Panc1 (cell line): Measurements from ENCODE around the gene PDE10A. TPM values are rescaled to one million over a fixed set of nuclear protein-coding genes. Genes with fewer than 3 reads are reported as not detected.

Source experiments
- ATAC-seq: fragments of 200-7000 bp; cut with Tn5 transposase; 2 replicates; pipeline ENCODE4 v1.9.1; 2020; ENCODE audit warnings: mild to moderate bottlenecking, moderate library complexity
- BruUV-seq: library from RNA; stranded (reverse); fragments of 400-500 nt; replicated peaks from 2 replicates; lab custom pipeline; 2021; lab: Mats Ljungman, UMichigan
- CTCF ChIA-PET: fragments of 300-600 bp; sonication (Branson Sonifier 250); formaldehyde crosslinking; loops from one replicate; lab custom pipeline; 2022; ENCODE audit warnings: antibody characterized with exemption; lab: Charles Lee
- POLR2A ChIA-PET: fragments of 300-600 bp; sonication (Branson Sonifier 250); formaldehyde crosslinking; loops from one replicate; lab custom pipeline; 2022; ENCODE audit warnings: antibody characterized with exemption; lab: Charles Lee
- DNase-seq: peaks from one replicate; pipeline ENCODE4 v3.0.0-alpha.2; 2010; ENCODE audit warnings: low read depth, low spot score
- H3K27ac ChIP-seq: 2 replicates; pipeline ENCODE4 v1.5.1; 2011; ENCODE audit warnings: mild to moderate bottlenecking, low read length, inconsistent platforms
- H3K27me3 ChIP-seq: fragments of 200-500 bp; sonication (Bioruptor generic); 2 replicates; pipeline ENCODE4 v1.6.0; 2014; ENCODE audit warnings: low read length, inconsistent platforms; ENCODE audit not compliant: control insufficient read depth, insufficient read depth
- H3K36me3 ChIP-seq: fragments of 200-500 bp; sonication (Bioruptor generic); 2 replicates; pipeline ENCODE4 v1.5.1; 2014; ENCODE audit warnings: inconsistent platforms, mild to moderate bottlenecking, low read length, moderate library complexity; ENCODE audit not compliant: control insufficient read depth, insufficient read depth
- H3K4me1 ChIP-seq: 2 replicates; pipeline ENCODE4 v1.5.1; 2011; ENCODE audit warnings: inconsistent platforms, mild to moderate bottlenecking, low read length, moderate library complexity; ENCODE audit not compliant: control insufficient read depth, insufficient read depth
- H3K4me3 ChIP-seq, 2 experiments: 2 replicates each; pipeline ENCODE4 v1.5.1; 2011 to 2012; ENCODE audit warnings: low read depth in 2 of 2, low read length in 2 of 2, mild to moderate bottlenecking in 2 of 2, inconsistent platforms in 1 of 2, moderate library complexity in 1 of 2
- H3K9me3 ChIP-seq: fragments of 200-500 bp; sonication (Bioruptor generic); 2 replicates; pipeline ENCODE4 v1.5.1; 2014; ENCODE audit warnings: low read depth, mild to moderate bottlenecking, inconsistent platforms, low read length, moderate library complexity; ENCODE audit not compliant: control insufficient read depth, insufficient read depth
- CTCF ChIP-seq: fragments of 450-650 bp; IDR thresholded peaks from 2 replicates; pipeline ENCODE4 v1.5.1; 2017; ENCODE audit warnings: mild to moderate bottlenecking
- POLR2AphosphoS5 ChIP-seq: IDR thresholded peaks from 2 replicates; pipeline ENCODE4 v1.6.1; 2012; ENCODE audit warnings: mild to moderate bottlenecking, low read depth, low read length, moderate library complexity
- REST ChIP-seq, 2 experiments: IDR thresholded peaks; 2 replicates each; pipeline ENCODE4 v1.6.1; 2011 to 2012; ENCODE audit warnings: low read depth in 2 of 2, control low read depth in 1 of 2, low read length in 1 of 2, mild to moderate bottlenecking in 1 of 2, moderate library complexity in 1 of 2; ENCODE audit not compliant: insufficient read depth in 1 of 2
- SIN3A ChIP-seq: IDR thresholded peaks from 2 replicates; pipeline ENCODE4 v1.6.1; 2012; ENCODE audit warnings: low read depth, mild to moderate bottlenecking, low read length, moderate library complexity, borderline replicate concordance; ENCODE audit not compliant: insufficient read depth
- TCF7L2 ChIP-seq: IDR thresholded peaks from 2 replicates; pipeline ENCODE4 v1.6.1; 2011; ENCODE audit warnings: mild to moderate bottlenecking, low read depth, low read length, inconsistent platforms
- in situ Hi-C: cut with HindIII; loops from 2 replicates; pipeline ENCODE4 v1.10.0; 2016; ENCODE audit warnings: low sequenced_read_pairs, low pct_unique_long_range_greater_than_20kb
- intact Hi-C: fragments of 100-400 bp; cut with micrococcal nuclease; formaldehyde crosslinking; loops from one replicate; pipeline ENCODE4 v1.10.0; 2022; ENCODE audit not compliant: unreplicated experiment
- total RNA-seq: library from RNA; stranded (reverse); gene quantifications from one replicate; pipeline ENCODE4 v1.2.1, GENCODE V29; 2021; ENCODE audit not compliant: unreplicated experiment

PDE10A gene
- total RNA-seq, 1 experiment from 2014 or later: 27.8 TPM

- POLR2A ChIA-PET: no interaction called here
- intact Hi-C loops: no loop called here
- no peaks in the 10 kb centered on the region for H3K9me3 ChIP-seq
- no peaks in the 10 kb centered on the region for H3K4me1 ChIP-seq
- ATAC-seq (no peak), DNase-seq (no peak)
- TF ChIP-seq TCF7L2 (no peak), POLR2AphosphoS5 (no peak), SIN3A (no peak), CTCF (no peak), REST (IDR thresholded peaks at IDR 0.05; ENCODE audit: insufficient read depth in 1 of 2, low read depth in 2 of 2, low read length in 1 of 2) (no peak)
- BruUV-seq: no TSS peak
- no peaks in the 10 kb centered on the region for H3K27me3 ChIP-seq
- H3K4me3 ChIP-seq: no peak overlapping the region
- no peak overlapping the region for H3K27ac ChIP-seq
- no peaks in the 10 kb centered on the region; the same call in 1 of the 2 replicates for H3K36me3 ChIP-seq
- in situ Hi-C loops: no loop called here
- CTCF ChIA-PET: no interaction called here
Measured at GRCh38 chr6:165480916-165481315, 182.1 kb downstream of the PDE10A start.

GRCh38 chr6:165478581-165478980, 184.5 kb downstream of the PDE10A start:
- CTCF ChIA-PET: no interaction called here
- Histone ChIP-seq H3K27ac (no peak overlapping the region), H3K9me3 (no peaks in the 10 kb centered on the region), H3K27me3 (no peaks in the 10 kb centered on the region), H3K4me1 (no peaks in the 10 kb centered on the region), H3K36me3 (no peaks in the 10 kb centered on the region; the same call in 1 of the 2 replicates), H3K4me3 (no peak overlapping the region)
- no peak for DNase-seq
- intact Hi-C loops (no loop called here), in situ Hi-C loops (no loop called here)
- TF ChIP-seq CTCF (no peak), REST (IDR thresholded peaks at IDR 0.05; ENCODE audit: insufficient read depth in 1 of 2, low read depth in 2 of 2, low read length in 1 of 2) (no peak), POLR2AphosphoS5 (no peak), SIN3A (no peak), TCF7L2 (no peak)
- no peak for ATAC-seq
- BruUV-seq: TSS peak; percentile 18
- POLR2A ChIA-PET: no interaction called here
